ENCODE measurements around the gene HECW1.

DNA sequence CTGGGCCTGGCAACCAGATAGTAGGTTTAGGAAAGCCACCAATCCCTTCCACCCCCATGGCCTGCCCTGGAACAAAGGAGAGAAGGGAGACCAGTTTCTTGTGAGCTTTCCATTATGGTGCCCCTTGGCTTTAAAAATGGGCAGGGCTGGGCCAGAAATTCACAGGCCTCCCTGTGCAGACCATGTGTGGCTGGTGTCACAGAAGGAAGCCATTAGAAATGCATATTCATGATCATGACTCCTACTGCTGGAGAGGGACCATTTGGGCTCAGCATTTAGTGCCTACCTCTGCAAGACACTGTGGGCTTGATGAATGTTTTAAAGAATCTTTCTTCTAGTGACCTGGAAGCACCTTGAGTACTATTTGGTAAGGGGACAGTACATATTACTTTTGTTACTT lies 108.3 kb downstream of the HECW1 start:
- TF ChIP-seq GLIS3 (CRISPR knock-in tag; IDR thresholded peaks at IDR 0.05) (no peak), ESRRG (CRISPR knock-in tag; IDR thresholded peaks at IDR 0.05) (no peak), ZFP30 (CRISPR knock-in tag; IDR thresholded peaks at IDR 0.05) (no peak)
- TF ChIP-seq, protein P1, sequence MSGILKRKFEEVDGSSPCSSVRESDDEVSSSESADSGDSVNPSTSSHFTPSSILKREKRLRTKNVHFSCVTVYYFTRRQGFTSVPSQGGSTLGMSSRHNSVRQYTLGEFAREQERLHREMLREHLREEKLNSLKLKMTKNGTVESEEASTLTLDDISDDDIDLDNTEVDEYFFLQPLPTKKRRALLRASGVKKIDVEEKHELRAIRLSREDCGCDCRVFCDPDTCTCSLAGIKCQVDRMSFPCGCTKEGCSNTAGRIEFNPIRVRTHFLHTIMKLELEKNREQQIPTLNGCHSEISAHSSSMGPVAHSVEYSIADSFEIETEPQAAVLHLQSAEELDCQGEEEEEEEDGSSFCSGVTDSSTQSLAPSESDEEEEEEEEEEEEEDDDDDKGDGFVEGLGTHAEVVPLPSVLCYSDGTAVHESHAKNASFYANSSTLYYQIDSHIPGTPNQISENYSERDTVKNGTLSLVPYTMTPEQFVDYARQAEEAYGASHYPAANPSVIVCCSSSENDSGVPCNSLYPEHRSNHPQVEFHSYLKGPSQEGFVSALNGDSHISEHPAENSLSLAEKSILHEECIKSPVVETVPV (CRISPR knock-in tag; IDR thresholded peaks at IDR 0.05): no peak

All from SK-N-SH treated with all-trans-retinoic acid at 6 μM for 48 hours (cell line).